HG02852 (cell line): ENCODE measurements around the gene HLA-B.

Experiments
- ATAC-seq: cut with Tn5 transposase; IDR thresholded peaks from one replicate; pipeline ENCODE4 v1.9.1; 2021; ENCODE audit warnings: mild to moderate bottlenecking, moderate library complexity; ENCODE audit not compliant: unreplicated experiment

The HLA-B gene

DNA sequence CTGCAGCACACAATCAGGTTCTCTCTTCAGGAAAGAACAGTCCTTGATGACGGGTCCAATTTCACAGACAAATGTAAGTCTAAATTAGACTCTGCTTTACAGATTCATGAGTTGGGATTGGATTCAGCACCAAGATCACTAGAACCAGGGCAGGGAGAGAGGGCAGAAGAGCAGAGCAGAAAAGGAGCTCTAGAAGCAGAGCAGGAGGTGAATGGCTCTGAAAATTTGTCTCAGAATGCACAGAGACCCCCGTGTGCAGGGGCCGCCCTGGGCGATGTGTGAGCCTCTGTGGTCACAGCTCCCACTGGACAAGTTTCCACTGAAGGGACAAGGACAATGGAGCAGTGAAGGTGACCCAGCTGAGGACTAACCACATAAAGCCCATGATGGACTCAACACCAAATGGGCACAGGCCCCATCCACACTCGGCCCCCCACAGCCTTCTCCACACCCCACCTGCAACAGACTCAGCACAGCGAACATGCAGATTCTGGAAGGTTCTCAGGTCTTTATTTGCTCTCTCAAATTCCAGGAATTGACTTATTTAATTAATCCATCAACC lies 3.5 kb downstream of the HLA-B start:
- no peak for ATAC-seq

- ATAC-seq = no peak
Measured at GRCh38 chr6:31352683-31353383, 4.1 kb downstream of the HLA-B start.

- ATAC-seq = no peak
Measured at GRCh38 chr6:31352310-31352682, 4.7 kb downstream of the HLA-B start.

- no peak for ATAC-seq
Measured at GRCh38 chr6:31351401-31352309, 5.3 kb downstream of the HLA-B start.

- ATAC-seq = no peak
Measured at GRCh38 chr6:31351033-31351380, 6.0 kb downstream of the HLA-B start.

DNA sequence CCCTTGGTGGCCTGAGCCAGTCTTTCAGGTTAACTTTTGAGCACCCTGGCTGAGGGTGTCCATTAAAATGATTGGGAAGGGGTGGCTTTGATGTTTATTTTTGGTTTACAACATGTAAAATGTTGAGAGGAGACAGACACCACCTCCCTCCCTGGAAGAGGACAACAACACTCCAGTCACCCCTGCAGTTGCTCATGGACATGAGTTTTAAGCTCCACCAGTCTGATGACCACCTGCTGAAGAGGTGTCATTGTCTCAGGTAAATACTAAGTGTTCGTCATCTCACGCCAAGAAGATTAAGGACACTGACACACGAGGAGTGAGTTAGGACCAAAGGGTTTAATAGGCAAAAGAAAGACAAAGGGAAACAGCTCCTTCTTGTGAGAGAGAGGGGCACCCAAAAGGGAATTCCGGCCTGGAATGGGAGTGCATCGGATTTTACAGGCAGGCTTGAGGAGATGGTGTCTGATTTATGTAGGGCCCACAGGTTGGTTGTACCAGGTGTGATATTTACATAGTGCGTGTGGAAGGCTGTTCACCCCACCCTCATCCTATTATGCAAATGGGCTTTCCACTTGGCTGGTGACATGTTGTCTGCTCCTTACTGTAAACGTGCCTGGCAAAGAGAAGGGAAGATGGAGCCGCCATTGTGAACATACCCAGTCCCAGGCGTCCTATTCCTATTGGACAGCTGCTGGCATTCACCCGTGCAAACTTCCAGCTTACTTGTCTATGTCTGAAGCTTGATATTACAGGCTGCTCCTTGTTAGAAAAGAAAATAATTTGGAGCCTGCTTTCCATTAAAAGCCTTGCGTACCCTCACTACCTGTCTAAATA lies 6.6 kb downstream of the HLA-B start:
- ATAC-seq = no peak

GRCh38 chr6:31349301-31349700 lies 7.7 kb downstream of the HLA-B start:
- no peak for ATAC-seq

GRCh38 chr6:31345026-31345730 lies 11.8 kb downstream of the HLA-B start:
- no peak for ATAC-seq

- ATAC-seq = no peak
Measured at GRCh38 chr6:31340228-31340627, 16.8 kb downstream of the HLA-B start.

GRCh38 chr6:31339210-31339609 lies 17.8 kb downstream of the HLA-B start:
- ATAC-seq = no peak

- no peak for ATAC-seq
Measured at GRCh38 chr6:31336896-31337496, 20.0 kb downstream of the HLA-B start.

GRCh38 chr6:31332637-31333602 lies 24.1 kb downstream of the HLA-B start:
- ATAC-seq = no peak

DNA sequence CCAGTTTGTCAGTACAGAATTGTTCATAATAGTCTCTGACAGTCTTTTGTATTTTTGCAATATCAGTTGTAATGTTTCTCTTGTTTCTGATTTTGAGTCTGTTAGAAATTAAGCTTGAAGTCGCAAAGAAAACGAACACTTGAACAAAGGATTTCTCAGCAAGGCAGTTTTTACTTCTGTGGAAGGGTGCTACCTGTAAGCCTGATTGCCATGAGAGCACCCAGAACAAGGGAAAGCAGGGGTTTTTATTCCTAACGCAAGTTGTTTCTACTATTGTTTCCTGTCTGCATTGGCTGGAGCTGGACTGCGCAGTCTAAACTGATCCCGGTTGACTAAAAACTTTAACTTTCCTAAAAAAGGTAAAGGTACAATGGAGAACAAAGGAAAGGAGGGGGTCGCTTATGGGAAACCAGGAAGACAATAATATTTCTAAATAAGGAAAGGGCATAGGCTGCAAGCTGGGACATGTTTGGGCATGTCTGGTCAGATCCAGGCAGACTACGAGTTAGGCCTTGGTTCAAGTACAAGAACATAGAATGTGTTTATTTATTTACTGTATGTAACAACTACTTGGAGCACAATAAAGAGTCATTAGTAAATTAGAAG lies 28.5 kb downstream of the HLA-B start:
- no peak for ATAC-seq

GRCh38 chr6:31321820-31322219 lies 35.2 kb downstream of the HLA-B start:
- no peak for ATAC-seq

DNA sequence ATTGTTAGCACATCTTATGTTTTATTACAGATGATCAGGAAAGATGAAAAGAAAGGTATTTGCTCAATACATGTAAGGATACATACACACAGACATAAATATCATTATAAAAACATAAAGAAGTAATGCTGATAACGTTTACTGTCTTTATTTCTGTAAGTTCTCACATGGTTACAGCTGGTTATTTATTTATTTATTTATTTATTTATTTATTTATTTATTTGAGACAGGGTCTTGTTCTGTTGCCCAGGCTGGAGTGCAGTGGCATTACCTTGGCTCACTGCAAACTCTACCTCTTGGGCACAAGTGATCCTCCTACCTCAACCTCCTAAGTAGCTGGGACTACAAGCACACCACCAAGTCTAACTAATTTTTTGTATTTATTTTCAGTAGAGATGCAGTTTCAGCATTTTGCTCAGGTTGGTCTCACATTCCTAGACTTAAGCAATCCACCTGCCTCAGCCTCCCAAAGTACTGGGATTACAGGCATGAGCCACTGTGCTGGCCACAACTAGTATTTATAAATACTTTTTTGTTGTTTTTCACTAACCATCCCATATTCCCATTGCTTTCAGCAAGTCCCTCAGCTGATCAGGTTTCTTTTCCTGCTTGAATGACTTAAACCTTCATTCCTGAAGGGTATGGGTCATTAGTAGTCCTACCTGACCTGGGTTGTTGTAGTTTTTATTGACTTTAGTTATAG lies 35.8 kb downstream of the HLA-B start:
- ATAC-seq = no peak

- no peak for ATAC-seq
Measured at GRCh38 chr6:31317036-31317435, 39.9 kb downstream of the HLA-B start.

DNA sequence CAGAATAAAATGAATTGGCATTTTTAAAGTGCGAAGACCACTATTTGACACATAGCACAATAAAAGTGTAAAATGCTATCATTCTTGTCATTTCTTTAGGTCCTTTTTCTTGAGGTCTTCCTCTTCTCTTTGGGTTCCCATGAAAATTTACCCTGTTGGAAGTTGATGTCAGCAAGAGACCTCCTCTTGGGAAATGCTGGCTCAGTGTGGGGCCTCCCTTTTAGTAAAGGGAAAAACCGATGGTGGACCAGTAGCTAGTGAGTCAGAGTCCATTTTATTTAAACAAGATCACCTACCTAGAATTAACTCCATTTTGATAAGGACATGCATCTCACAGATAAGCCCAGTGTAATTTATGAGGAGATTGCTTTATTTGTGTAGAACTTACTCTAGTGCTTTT lies 47.3 kb downstream of the HLA-B start:
- no peak for ATAC-seq

DNA sequence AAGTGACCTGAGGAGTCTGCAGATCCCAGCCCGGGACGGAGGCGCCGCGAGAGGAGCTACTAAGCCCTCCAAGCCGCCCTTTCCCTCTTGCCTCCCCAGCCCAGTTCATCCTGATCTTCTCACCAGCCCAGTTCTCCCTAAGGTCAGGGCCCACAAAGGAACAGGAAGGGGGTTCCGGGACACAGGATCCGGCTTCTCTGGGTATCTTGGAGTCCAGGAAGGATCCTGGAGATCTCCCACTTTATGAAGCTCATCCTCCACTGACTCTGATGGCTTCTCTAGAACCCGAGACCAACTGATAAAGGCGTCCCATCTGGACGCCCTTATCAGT lies 48.2 kb downstream of the HLA-B start:
- ATAC-seq = no peak
